Fibroblast of mammary gland (primary cell): ENCODE results near the gene RNU1-2.
A peak's percentile ranks its signal among the peaks of the same experiment; 100 is the strongest.
"Not testable (repeated sequence)": the region's sequence is repeated elsewhere in the genome, so short reads cannot be mapped to it uniquely, and the experiment has no call there.

Experiments
- DNase-seq: peaks from one replicate; pipeline ENCODE4 v3.0.0-alpha.2; 2010; ENCODE audit warnings: low read depth
- H3K4me3 ChIP-seq: 2 replicates; pipeline ENCODE4 v1.5.1; 2011; ENCODE audit warnings: low read depth, mild to moderate bottlenecking, low read length, moderate library complexity; ENCODE audit not compliant: control insufficient read depth

RNU1-2 gene

DNA sequence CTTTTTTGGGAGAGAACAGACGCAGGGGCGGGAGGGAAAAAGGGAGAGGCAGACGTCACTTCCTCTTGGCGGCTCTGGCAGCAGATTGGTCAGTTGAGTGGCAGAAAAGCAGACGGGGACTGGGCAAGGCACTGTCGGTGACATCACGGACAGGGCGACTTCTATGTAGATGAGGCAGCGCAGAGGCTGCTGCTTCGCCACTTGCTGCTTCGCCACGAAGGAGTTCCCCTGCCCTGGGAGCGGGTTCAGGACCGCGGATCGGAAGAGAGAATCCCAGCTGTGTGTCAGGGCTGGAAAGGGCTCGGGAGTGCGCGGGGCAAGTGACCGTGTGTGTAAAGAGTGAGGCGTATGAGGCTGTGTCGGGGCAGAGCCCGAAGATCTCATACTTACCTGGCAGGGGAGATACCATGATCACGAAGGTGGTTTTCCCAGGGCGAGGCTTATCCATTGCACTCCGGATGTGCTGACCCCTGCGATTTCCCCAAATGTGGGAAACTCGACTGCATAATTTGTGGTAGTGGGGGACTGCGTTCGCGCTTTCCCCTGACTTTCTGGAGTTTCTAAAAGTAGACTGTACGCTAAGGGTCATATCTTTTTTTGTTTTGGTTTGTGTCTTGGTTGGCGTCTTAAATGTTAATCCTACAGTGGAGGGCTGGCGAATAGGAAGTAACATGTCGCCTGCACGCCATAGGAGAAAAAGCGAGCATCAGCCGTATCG, at the start of gene RNU1-2:
TSS of gene RNU1-2 (plus strand) at position 383 of the 718 bp plus-strand sequence.
- peak; percentile 100 for DNase-seq
- H3K4me3 ChIP-seq, result peak within 1 kb of the TSS; percentile 34

DNA sequence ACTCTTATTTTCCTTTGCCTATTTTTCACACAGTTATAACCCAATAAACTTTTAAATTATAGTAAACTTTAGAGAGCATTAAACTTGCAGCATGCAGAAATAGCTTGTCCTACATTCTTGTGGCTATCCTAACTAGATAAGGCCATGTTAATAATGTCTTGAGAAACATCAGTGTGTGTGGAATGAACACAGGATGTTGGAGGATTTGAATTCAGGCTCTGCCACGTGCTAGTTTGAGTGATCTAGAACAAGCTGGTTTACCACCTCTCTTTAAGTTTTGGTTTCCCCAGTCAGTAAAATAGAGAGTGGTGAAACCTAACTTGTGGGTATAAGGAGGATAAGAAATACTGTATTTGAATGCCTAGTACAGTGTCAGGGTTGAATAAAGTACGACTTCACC, 39.6 kb upstream of the RNU1-2 start:
- not testable (repeated sequence) for DNase-seq, H3K4me3 ChIP-seq

DNA sequence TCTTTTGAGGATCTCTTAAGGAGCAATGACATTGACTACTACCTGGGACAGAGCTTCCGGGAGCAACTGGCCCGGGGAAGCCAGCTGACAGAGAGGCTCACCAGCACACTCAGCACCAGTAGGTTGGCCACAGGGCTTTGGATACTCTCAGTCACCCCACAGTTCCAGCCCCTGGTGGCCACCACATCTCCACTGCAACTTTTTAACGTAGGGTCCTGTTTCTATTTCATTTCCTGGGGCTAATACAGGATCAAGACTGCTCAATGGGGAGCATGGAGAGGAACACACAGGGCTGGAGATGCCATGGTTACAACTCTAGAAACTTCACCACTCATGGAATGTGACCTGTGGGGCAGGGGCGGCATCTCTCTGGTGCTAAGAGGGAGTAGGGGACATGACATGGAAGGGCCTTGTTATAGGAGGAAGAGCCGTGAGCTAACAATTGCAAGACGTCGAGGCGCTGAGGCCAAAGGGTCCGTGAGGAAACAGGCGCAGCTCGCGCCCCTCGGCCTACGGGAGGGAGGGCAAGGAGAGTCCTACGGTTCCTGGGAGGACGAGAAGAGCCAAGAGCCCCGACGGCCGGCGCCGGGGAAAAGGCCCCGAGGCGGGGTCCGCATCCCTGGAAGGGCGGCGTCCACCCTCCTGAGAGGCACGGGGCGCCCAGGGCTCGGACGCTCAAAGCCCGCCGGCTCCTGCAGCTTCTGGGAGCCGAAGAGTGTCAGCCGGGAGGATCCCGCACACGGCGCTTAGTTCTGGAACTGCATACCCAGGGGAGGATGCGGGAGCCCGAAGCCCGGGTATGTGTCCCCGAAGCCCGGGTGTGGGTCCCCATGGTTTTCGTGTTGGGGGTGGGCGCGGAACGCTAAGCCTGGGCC, 36.4 kb upstream of the RNU1-2 start:
- H3K4me3 ChIP-seq, DNase-seq: not testable (repeated sequence)

DNA sequence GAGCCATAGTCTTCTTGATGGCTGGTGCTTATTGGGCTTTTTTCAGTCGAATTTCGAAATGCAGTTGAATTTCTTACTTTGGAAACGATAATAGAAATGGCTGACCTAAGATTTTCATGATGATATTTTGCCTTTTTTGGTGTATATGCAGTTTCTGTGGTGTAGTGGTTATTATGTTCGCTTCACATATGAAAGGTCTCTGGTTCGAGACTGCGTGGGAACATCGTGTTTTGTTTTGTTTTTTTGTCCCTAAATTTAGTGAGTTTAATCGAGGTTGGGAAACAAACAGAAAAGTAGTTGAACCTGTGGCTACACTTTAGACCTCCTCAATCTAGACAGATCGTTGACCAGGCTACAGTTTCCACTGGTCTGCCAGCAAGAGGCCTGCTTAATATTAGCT, 35.7 kb upstream of the RNU1-2 start:
- not testable (repeated sequence) for H3K4me3 ChIP-seq
- DNase-seq, result peak; percentile 62

DNA sequence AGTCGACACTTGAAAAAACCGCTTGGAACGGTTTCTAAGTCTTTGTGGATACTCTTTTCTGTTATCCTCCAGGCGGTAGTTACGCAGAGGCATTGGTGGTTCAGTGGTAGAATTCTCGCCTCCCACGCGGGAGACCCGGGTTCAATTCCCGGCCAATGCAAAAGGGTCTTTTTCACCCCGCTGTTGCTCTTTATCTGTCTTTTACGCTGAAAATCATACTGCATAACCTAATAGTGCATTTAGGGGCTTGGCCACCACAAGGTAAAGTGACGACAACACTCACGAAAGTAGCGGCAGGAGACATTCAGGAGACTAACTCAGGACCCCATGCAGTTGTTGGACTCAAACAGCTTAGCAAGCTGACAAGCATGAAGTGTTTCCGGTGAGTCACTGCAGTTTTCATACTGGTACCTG, 33.9 kb upstream of the RNU1-2 start:
- DNase-seq, result peak; percentile 51
- H3K4me3 ChIP-seq, result not testable (repeated sequence)

DNA sequence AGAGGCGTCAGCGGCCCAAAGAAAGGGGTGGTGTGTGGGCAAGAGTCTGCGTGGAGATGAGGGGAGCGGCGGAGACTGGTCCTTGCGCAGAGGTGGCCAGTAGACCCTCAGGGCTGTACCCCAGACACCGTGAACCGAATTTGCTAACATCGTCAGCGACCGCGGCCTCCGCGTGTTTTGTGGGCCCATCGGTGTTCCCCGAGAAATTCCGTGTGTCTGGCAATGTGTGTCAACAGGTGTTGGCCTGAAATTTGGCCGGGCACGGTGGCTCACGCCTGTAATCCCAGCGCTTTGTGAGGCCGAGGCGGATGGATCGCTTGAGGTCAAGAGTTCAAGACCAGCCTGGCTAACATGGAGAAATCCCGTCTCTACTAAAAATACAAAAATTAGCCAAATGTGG, 33.4 kb upstream of the RNU1-2 start:
- not testable (repeated sequence) for H3K4me3 ChIP-seq, DNase-seq

DNA sequence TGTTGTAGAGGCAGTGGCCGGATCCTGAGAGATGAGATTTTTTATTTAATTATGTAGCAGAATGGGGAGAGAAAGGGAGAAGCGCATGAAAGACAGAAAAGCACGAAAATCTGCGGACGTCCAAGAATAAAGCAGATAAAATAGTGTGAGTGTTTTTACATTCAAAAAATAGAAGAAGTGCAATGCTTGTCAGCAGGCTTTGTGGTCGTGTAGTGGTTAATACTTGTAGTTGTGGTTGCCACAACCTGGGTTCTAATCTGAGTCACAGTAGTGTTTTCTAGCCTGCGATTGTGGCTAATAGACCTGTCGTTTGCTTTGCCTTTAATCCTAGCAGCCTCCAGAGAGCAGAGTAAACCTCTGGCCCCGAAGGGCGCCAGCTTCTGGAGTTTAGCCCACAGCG, 32.8 kb upstream of the RNU1-2 start:
- not testable (repeated sequence) for DNase-seq, H3K4me3 ChIP-seq

DNA sequence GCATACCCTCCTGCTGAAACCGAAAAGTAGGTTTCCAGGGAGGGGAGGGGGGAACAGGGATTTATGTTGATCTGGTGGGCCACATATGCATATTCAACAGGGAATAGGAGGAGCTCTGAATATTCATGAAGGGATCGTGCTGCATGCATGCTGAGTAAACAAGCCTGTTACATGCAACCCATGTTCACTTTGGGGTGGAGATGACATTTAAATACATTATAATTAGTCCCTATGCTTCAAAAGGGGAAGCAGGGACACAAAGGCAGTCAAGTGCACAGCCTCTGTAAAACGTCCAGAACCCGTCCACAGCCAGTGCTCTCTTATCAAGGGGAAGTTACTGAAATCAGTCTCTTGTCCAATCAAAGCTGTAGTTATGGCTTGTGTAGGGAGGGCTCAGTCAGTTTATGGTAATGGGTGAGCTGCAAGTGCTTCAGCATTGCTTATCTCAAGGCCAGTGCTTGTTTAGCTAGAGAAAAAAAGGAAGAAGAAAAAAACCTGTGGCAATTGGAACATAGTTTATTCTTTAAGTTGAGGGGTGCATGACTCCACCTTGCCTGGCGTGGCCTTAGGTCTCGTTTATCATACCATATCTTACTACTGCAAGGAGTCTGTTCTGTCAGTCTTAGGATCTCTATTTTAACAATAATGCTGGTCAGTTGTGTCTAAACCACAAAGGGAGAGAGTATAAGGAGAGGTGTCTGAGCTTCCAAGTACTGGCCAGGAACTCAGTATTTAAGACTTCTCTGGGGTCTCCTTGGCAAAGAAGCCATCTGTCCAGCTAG, 28.7 kb upstream of the RNU1-2 start:
- not testable (repeated sequence) for H3K4me3 ChIP-seq

DNA sequence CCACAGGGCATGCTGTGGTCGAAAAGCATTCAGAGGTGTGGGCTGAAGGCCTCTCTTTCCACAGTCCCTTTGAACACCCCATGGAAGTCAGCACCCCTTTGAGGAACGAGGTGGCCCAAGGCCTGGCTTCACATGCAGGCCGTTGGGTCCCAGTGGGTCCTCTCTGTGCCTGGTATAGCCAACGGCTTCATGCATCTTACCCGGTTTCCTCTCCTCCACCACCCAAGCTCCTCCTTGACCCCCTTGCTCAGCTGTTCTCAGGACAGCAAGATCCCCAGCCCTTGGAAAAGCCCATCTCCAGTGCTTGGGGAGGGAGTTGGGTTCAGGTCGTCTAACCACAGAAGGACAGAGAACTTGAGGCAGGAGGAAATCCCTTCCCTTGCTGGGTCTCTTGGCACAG, 27.0 kb upstream of the RNU1-2 start:
- DNase-seq, H3K4me3 ChIP-seq: not testable (repeated sequence)

More for the DNA sequence above, 28.7 kb upstream of the RNU1-2 start:
- DNase-seq, result not testable (repeated sequence)

DNA sequence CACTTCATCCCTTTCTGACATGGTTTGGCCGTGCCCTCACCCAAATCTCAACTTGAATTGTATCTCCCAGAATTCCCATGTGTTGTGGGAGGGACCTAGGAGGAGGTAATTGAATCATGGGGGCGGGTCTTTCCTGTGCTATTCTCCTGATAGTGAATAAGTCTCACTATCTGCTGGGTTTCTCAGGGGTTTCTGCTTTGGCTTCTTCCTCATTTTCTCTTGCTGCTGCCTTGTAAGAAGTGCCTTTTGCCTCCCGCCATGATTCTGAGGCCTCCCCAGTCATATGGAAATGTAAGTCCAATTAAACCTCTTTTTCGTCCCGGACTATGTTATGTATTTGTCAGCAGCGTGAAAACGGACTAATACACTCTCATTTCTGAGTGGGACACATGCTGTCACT, 25.8 kb upstream of the RNU1-2 start:
- DNase-seq, H3K4me3 ChIP-seq: not testable (repeated sequence)

DNA sequence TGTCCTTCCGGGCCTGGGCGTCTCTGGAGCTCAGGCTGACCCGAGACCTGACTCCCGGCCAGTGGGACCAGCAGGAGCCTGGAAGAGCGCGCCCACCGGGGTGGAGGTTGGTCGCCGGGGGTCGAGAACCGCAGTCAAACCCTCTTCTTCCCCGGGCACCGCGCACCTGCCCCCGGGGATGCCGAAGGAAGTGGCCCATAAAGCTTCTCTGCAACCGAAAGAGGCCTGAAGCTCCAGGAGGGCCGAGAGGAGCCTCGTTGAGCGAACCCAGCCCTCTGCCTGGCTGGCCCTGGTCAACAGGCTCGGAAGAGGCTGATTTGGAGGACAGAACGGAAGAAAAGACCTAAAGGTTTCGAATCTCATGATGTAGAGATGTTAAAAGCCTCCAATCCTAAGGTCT, 24.6 kb upstream of the RNU1-2 start:
- not testable (repeated sequence) for DNase-seq, H3K4me3 ChIP-seq

DNA sequence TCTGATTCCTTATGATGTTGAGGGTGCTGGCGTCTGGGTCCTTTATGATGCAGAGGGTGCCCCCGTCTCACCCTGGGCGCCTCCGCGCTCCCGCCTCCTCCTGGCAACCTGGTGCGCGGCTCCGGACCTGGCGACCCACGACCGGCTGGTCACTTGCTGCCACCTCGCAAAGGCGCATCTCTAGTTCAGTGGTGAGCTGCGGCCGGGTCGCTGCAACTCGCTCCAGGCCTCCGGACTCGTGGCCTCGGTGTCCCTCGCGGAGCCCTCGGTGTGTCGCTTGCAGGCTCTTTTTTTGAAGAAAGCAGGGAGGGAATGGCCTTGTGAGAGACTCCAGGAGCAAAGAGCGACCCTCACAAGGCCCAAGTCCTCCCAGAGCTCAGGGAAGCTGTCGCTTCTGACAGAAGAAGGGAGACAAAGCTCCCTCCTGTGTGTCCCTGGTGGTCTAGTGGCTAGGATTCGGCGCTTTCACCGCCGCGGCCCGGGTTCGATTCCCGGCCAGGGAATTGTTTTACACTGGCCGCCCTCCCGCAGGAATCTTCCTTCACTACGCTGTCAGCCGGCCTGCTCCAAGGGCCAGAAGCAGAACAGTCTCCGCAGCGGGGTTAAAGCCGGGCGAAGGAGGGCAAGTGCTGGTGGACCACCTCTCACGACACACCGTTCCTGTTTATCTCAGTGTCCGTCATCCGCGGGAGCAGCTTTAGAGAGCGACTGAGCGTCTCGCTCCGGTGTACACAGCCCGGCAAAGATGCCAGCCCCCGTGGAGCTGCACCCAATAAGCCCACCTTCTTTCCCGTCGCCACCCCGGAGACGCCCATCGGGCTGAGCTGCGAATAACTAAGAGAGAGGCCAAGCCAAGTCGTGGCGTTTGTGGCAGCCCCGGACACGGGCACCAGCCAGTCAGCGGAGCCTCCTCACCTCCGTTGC, 23.4 kb upstream of the RNU1-2 start:
- DNase-seq, result peak; percentile 96
- peak overlapping the region; percentile 46 for H3K4me3 ChIP-seq

DNA sequence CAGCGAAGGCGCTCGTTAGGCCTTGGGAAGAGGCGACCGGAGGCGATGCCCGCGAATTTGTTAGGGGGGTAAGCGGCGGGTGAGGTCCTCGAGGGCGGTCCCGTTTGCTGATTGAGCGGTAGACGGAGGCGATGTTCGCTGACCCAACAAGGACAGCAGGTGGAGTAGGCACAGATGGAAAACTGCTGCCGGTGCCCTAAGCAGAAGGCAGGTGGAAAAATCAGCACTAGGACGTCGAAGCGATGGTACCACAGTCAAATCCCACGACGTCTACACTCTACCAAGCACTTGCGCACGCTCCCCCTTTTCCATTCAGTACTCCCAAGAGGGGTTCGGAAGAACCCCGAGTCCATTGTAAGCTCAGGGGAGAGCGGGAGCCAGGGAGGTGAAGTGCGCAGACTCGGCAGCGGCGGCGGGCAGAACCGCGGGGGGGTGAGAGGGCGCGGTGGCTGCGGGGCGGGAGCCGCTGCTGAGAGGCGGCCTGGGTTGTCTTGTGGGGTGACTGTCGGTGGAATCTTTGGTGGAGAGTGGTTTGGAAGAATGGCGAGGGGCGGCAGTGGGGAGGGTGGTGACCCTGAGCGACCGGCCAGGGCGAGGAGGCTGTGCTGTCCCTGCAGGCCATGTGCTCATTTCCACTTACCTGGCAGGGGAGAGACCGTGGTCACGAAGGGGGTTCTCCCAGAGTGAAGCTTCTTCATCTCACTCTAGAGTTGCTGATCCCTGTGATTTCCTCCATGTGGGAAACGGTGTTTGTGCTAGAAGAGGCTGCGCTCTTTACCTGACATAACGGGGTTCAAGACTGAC, 22.5 kb upstream of the RNU1-2 start:
- peak overlapping the region; percentile 28 for H3K4me3 ChIP-seq
- not testable (repeated sequence) for DNase-seq

DNA sequence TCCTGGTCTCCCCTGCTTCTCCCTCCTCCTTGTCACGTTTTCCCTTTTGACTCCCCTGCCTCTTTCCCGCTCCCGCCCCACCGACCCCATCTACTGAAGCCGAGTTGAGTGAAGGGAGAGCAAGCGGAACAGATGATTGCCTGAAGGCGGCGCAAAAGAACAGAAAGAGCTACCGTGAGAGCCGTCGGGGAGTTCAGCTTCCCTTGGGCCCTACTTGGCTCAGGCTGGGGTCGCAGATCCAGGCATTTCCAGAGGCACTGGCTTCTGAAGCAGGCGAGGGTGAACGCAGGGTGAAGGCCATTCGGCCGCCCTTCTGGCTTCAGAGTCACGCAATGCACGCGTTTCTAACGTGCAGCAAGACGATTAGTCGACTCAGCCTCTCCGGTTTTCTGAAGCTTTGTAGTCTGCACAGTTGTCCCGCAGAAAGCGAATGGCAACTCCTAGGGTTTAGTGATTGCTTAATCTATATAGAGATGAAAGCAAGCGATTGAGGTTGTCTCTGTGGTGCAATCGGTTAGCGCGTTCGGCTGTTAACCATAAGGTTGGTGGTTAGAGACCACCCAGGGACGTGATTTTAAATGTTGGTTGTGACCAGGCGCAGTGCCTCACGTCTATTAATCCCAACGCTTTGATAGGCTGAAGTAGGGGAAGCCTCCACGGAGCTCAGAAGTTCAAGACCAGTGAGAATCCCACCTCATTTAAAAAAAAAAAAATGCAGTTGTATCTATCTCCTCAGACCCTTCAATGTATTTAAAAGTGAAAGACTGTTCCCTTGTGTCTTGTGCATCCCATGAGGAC, 20.6 kb upstream of the RNU1-2 start:
- not testable (repeated sequence) for H3K4me3 ChIP-seq

DNA sequence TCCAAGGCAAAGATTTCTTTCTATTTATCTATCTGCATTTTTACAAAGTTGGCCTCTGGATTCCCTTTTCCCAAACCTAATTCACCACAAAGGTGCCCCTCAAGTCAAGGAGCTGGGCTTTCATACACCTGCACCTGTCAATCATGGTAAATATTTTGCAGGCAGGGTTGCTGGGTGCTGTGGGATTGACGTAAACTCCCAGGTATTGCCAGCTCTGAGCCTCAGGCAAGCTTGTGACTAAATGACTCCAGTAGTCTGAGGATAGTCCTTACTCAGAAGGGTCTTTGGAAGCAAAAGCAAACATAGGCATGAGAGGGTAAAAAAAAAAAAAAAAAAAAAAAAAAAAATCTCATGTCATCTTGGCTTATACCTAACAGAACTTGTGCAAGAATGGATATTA, 14.0 kb upstream of the RNU1-2 start:
- not testable (repeated sequence) for H3K4me3 ChIP-seq, DNase-seq

More for the DNA sequence above, 20.6 kb upstream of the RNU1-2 start:
- DNase-seq, result peak; percentile 33
